HepG2 (cell line): ENCODE measurements around the gene LRPPRC. TPM values are rescaled to one million over a fixed set of nuclear protein-coding genes. Genes with fewer than 3 reads are reported as not detected.

Experiments used
- ATAC-seq: fragments of 200-7000 bp; cut with Tn5 transposase; 3 replicates; pipeline ENCODE4 v1.9.1; 2020; ENCODE audit warnings: mild to moderate bottlenecking, moderate library complexity
- BruUV-seq: library from RNA; stranded (reverse); fragments of 400-500 nt; replicated peaks from 2 replicates; lab custom pipeline; 2021; lab: Mats Ljungman, UMichigan
- CTCF ChIA-PET: fragments of 300-600 bp; formaldehyde crosslinking; extraction: SDS; loops from one replicate; lab custom pipeline; 2021; ENCODE audit warnings: low total read pairs, inconsistent platforms, low intra/inter-chr PET ratio; lab: Yijun Ruan, JAX
- POLR2A ChIA-PET: fragments of 350-600 bp; sonication (Branson Sonifier 250); formaldehyde crosslinking; loops from one replicate; lab custom pipeline; 2020; ENCODE audit warnings: antibody characterized with exemption, inconsistent platforms; lab: Yijun Ruan, JAX
- DNase-seq: peaks from one replicate; pipeline ENCODE4 v3.0.0-alpha.2; 2015; ENCODE audit warnings: low spot score
- FAIRE-seq: peaks from 3 replicates; lab custom pipeline; 2011; peaks lifted over from hg19 to GRCh38; lab: Jason Lieb, UNC
- H2AFZ ChIP-seq: one replicate; pipeline ENCODE4 v1.6.1; 2011; ENCODE audit warnings: low read length, inconsistent platforms
- H3K27ac ChIP-seq: fragments of 300-600 bp; 3 replicates; pipeline ENCODE4 v1.8.0; 2011; ENCODE audit warnings: mixed run types, mild to moderate bottlenecking, mixed read lengths, low read length, inconsistent platforms; ENCODE audit not compliant: insufficient read depth; ENCODE audit errors: extremely low read length
- H3K27me3 ChIP-seq, 2 experiments: fragments of 200-600 bp in 1 of 2; 2 replicates in 1 of 2; 3 replicates in 1 of 2; pipeline versions ENCODE4 v1.6.0 to v1.8.0; 2011; ENCODE audit warnings: low read length in 2 of 2, mild to moderate bottlenecking in 2 of 2, moderate library complexity in 2 of 2, inconsistent platforms in 1 of 2; ENCODE audit not compliant: insufficient read depth in 2 of 2, control insufficient read depth in 1 of 2
- H3K36me3 ChIP-seq, 2 experiments: fragments of 200-600 bp in 1 of 2; replicated peaks in 1 of 2; 2 replicates in 1 of 2; 3 replicates in 1 of 2; pipeline versions ENCODE4 v1.5.1 to v1.8.0; 2011; ENCODE audit warnings: low read length in 2 of 2, inconsistent platforms in 1 of 2; ENCODE audit not compliant: insufficient read depth in 2 of 2, control insufficient read depth in 1 of 2
- H3K4me1 ChIP-seq: 2 replicates; pipeline ENCODE4 v1.5.1; 2012; ENCODE audit warnings: low read length, inconsistent platforms; ENCODE audit not compliant: insufficient read depth
- H3K4me2 ChIP-seq: 2 replicates; pipeline ENCODE4 v1.6.0; 2011; ENCODE audit warnings: low read depth, low read length, inconsistent platforms
- H3K4me3 ChIP-seq, 3 experiments: fragments of 200-600 bp in 1 of 3; sonication (generic), shearing (Covaris generic) in 1 of 3; replicated peaks in 1 of 3; 2 replicates each; pipeline ENCODE4 v1.5.1; 2011 to 2016; ENCODE audit warnings: low read length in 3 of 3, inconsistent platforms in 2 of 3, low read depth in 2 of 3, mild to moderate bottlenecking in 2 of 3, control low read depth in 1 of 3, mixed read lengths in 1 of 3; ENCODE audit not compliant: insufficient read depth in 1 of 3
- H3K79me2 ChIP-seq: one replicate; pipeline ENCODE4 v1.6.1; 2011; ENCODE audit warnings: low read length, inconsistent platforms; ENCODE audit not compliant: insufficient read depth
- H3K9ac ChIP-seq: 2 replicates; pipeline ENCODE4 v1.6.0; 2011; ENCODE audit warnings: mild to moderate bottlenecking, low read depth, low read length, inconsistent platforms; ENCODE audit not compliant: insufficient read depth
- H3K9me3 ChIP-seq: 2 replicates; pipeline ENCODE4 v1.5.1; 2012; ENCODE audit warnings: mild to moderate bottlenecking, low read length
- H4K20me1 ChIP-seq: 2 replicates; pipeline ENCODE4 v1.6.0; 2011; ENCODE audit warnings: inconsistent platforms, mild to moderate bottlenecking, low read length, moderate library complexity; ENCODE audit not compliant: insufficient read depth
- ATAD3A ChIP-seq: sonication (generic); formaldehyde crosslinking; IDR thresholded peaks from 2 replicates; pipeline ENCODE4 v1.4.0; 2020; ENCODE audit warnings: missing genetic modification reagents
- IKZF4 ChIP-seq: sonication (generic); formaldehyde crosslinking; IDR thresholded peaks from 2 replicates; pipeline ENCODE4 v1.5.1; 2020; ENCODE audit warnings: borderline replicate concordance, mild to moderate bottlenecking, low read depth, missing genetic modification reagents; ENCODE audit errors: not compliant biosample characterization
- KLF15 ChIP-seq: sonication (generic); formaldehyde crosslinking; IDR thresholded peaks from 2 replicates; pipeline ENCODE4 v1.8.1; 2023; ENCODE audit warnings: borderline replicate concordance, mild to moderate bottlenecking, inconsistent platforms, missing genetic modification reagents, mixed read lengths
- PRPF4 ChIP-seq: fragments of 200-400 bp; formaldehyde crosslinking; IDR thresholded peaks from 2 replicates; pipeline ENCODE4 v1.6.1; 2016; ENCODE audit warnings: low read length, low read depth; ENCODE audit not compliant: poor library complexity, severe bottlenecking
- XRCC5 ChIP-seq: fragments of 200-400 bp; formaldehyde crosslinking; optimal IDR thresholded peaks from 2 replicates; pipeline ENCODE3; 2017; ENCODE audit warnings: mild to moderate bottlenecking, low read length
- ZIK1 ChIP-seq: sonication (generic); formaldehyde crosslinking; IDR thresholded peaks from 2 replicates; pipeline ENCODE4 v1.5.0; 2020; ENCODE audit warnings: mild to moderate bottlenecking, low read depth, missing genetic modification reagents, borderline replicate concordance
- ZNF331 ChIP-seq: sonication (generic); formaldehyde crosslinking; IDR thresholded peaks from 2 replicates; pipeline ENCODE4 v1.4.0; 2020; ENCODE audit warnings: missing genetic modification reagents
- ZSCAN20 ChIP-seq: sonication (generic); formaldehyde crosslinking; IDR thresholded peaks from 2 replicates; pipeline ENCODE4 v1.4.0; 2020; ENCODE audit warnings: missing genetic modification reagents, mild to moderate bottlenecking, borderline replicate concordance
- WGBS: methylation state at CpG from one replicate; pipeline ENCODE4 v1.1.6; 2017; ENCODE audit warnings: low lambda C conversion rate; 5-methylcytosine and 5-hydroxymethylcytosine counted together
- in situ Hi-C: cut with HindIII; loops from 2 replicates; pipeline ENCODE4 v1.10.0; 2017; ENCODE audit warnings: low pct_unique_long_range_greater_than_20kb; ENCODE audit not compliant: extremely low pct_ligation_motif_present
- intact Hi-C: fragments of 100-400 bp; cut with micrococcal nuclease; formaldehyde crosslinking; loops from one replicate; pipeline ENCODE4 v1.10.0; 2022; ENCODE audit not compliant: unreplicated experiment
- polyA plus RNA-seq, 8 experiments: library from polyadenylated mRNA; depleted of rRNA in 3 of 8; stranded (reverse) in 7 of 8; unstranded in 1 of 8; fragments of >200 nt; fragmentation: Illumina TruSeq in 4 of 8; extraction: Trizol in 4 of 8; gene quantifications; 2 replicates each; pipeline versions ENCODE4 v1.2.1 to v1.2.3, GENCODE V29; 2011 to 2016; ENCODE audit warnings: low read depth in 4 of 8, missing spikeins in 1 of 8, mixed read lengths in 1 of 8; ENCODE audit not compliant: insufficient read depth in 1 of 8
- total RNA-seq, 5 experiments: library from RNA; depleted of rRNA; stranded (reverse); fragments of >200 nt; fragmentation: Illumina TruSeq; extraction: Trizol; gene quantifications; 2 replicates each; pipeline ENCODE4 v1.2.3, GENCODE V29; 2016; ENCODE audit warnings: low read depth in 1 of 5
- TF ChIP-seq, protein P1 (sequence below): sonication (generic); formaldehyde crosslinking; IDR thresholded peaks from 2 replicates; pipeline ENCODE4 v1.8.1; 2022; ENCODE audit warnings: mild to moderate bottlenecking, missing genetic modification reagents

The LRPPRC gene
- total and polyA plus RNA-seq, 2 of the 13 experiments (the other 11 are each of a cell fraction or from before 2014, with no cell fraction given), result 117 to 167 TPM

DNA sequence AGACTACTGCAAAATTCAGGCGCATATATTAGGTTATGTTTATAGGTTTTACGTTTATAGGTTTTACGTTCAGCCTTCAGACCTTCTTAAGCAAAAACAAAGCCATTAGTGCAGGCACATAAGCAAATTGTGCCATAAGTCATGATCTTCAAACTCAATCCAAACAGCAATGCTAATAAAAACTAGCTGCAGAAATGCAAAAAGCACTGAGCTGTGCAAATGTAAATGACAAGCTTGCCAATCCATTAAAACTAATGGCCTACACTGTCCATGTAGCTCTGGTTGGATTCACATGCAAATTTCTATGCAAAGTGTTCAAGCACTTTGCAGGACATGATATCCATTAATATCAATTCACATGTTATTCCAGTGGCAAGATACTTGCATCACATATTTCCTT lies 50.9 kb downstream of the LRPPRC start:
- WGBS, result 97% methylated on average over 3 of the region's 3 CpGs
- Histone ChIP-seq H3K27ac (no peak overlapping the region), H3K4me3 (no peak overlapping the region), H3K36me3 (peaks cover 24 to 87% of the 10 kb centered on the region in 2 experiments), H3K79me2 (peaks cover 1% of the 10 kb centered on the region), H3K4me2 (no peak overlapping the region), H4K20me1 (no peaks in the 10 kb centered on the region), H2AFZ (no peak overlapping the region), H3K27me3 (no peaks in the 10 kb centered on the region), H3K9me3 (no peaks in the 10 kb centered on the region), H3K4me1 (no peaks in the 10 kb centered on the region), H3K9ac (no peak overlapping the region)
- in situ Hi-C loops (no loop called here), intact Hi-C loops (no loop called here)
- no TSS peak for BruUV-seq
- CTCF ChIA-PET, result no interaction called here
- FAIRE-seq (no peak), ATAC-seq (no peak), DNase-seq (no peak)
- POLR2A ChIA-PET, result interaction anchor here (0.9 kb wide), 1 partner anchor 63 kb away, joined by 4 read pairs; no protein-coding TSS in a partner anchor
- TF ChIP-seq KLF15 (CRISPR knock-in tag) (no peak), ATAD3A (no peak), ZNF331 (no peak), ZIK1 (CRISPR knock-in tag) (no peak), XRCC5 (no peak), IKZF4 (CRISPR knock-in tag) (no peak), PRPF4 (no peak), ZSCAN20 (CRISPR knock-in tag) (no peak)
- TF ChIP-seq, protein P1, sequence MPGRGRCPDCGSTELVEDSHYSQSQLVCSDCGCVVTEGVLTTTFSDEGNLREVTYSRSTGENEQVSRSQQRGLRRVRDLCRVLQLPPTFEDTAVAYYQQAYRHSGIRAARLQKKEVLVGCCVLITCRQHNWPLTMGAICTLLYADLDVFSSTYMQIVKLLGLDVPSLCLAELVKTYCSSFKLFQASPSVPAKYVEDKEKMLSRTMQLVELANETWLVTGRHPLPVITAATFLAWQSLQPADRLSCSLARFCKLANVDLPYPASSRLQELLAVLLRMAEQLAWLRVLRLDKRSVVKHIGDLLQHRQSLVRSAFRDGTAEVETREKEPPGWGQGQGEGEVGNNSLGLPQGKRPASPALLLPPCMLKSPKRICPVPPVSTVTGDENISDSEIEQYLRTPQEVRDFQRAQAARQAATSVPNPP (CRISPR knock-in tag), result no peak
